ENCODE data around the gene CD247.
A peak's percentile ranks its signal among the peaks of the same experiment; 100 is the strongest.

The CD247 gene

GRCh38 chr1:167541610-167542009 lies 23.3 kb upstream of the CD247 start:
- no peak for DNase-seq

GRCh38 chr1:167541003-167541402 lies 22.7 kb upstream of the CD247 start:
- DNase-seq, result no peak

- no peak for DNase-seq
Measured at GRCh38 chr1:167538657-167539056, 20.3 kb upstream of the CD247 start.

GRCh38 chr1:167533851-167534300 lies 15.5 kb upstream of the CD247 start:
- peak; percentile 85 for DNase-seq

GRCh38 chr1:167532964-167533824 lies 14.9 kb upstream of the CD247 start:
- DNase-seq, result no peak

- no peak for DNase-seq
Measured at GRCh38 chr1:167532375-167532774, 14.0 kb upstream of the CD247 start.

- DNase-seq, result no peak
Measured at GRCh38 chr1:167529829-167530474, 11.6 kb upstream of the CD247 start.

GRCh38 chr1:167528057-167528728 lies 9.9 kb upstream of the CD247 start:
- no peak for DNase-seq

- no peak for DNase-seq
Measured at GRCh38 chr1:167526667-167527383, 8.5 kb upstream of the CD247 start.

- no peak for DNase-seq
Measured at GRCh38 chr1:167524651-167525050, 6.3 kb upstream of the CD247 start.

- no peak for DNase-seq
Measured at GRCh38 chr1:167522246-167522645, 3.9 kb upstream of the CD247 start.

- no peak for DNase-seq
Measured at GRCh38 chr1:167520711-167521206, 2.4 kb upstream of the CD247 start.

- peak; percentile 96 for DNase-seq
Measured at GRCh38 chr1:167517535-167518330, 596 bp downstream of the CD247 start.

GRCh38 chr1:167516404-167517388 lies 1.6 kb downstream of the CD247 start:
- peak; percentile 76 for DNase-seq

- no peak for DNase-seq
Measured at GRCh38 chr1:167515893-167516321, 2.4 kb downstream of the CD247 start.

GRCh38 chr1:167515461-167515860 lies 2.9 kb downstream of the CD247 start:
- DNase-seq, result no peak

- peak; percentile 69 for DNase-seq
Measured at GRCh38 chr1:167514288-167514687, 4.0 kb downstream of the CD247 start.

GRCh38 chr1:167512046-167512654 lies 6.2 kb downstream of the CD247 start:
- DNase-seq, result no peak

GRCh38 chr1:167511374-167511986 lies 6.8 kb downstream of the CD247 start:
- no peak for DNase-seq

GRCh38 chr1:167510881-167511280 lies 7.4 kb downstream of the CD247 start:
- DNase-seq, result no peak

Data from activated effector memory CD4-positive, alpha-beta T cell treated with anti-CD3 and anti-CD28 coated beads, Interleukin-2, amount 50 U/mL, for 16 hours (primary cell).